Activated CD4-positive, alpha-beta T cell treated with anti-CD3 and anti-CD28 coated beads, Interleukin-2, Interleukin-4, amounts not matched to agents 100 ng/mL and 50 ng/mL, durations not matched to agents 16 hours and 8 hours (primary cell): ENCODE data around the gene CALN1.
"Not testable (repeated sequence)": the region's sequence is repeated elsewhere in the genome, so short reads cannot be mapped to it uniquely, and the experiment has no call there.

Experiments used
- DNase-seq: peaks from one replicate; pipeline ENCODE4 v3.0.0-alpha.2; 2020; ENCODE audit warnings: low spot score

CALN1 gene

GRCh38 chr7:72408966-72409637 is 3.0 kb downstream of the CALN1 start:
- no peak for DNase-seq

- DNase-seq = no peak
Observed at GRCh38 chr7:72406820-72407403, 5.2 kb downstream of the CALN1 start.

DNA sequence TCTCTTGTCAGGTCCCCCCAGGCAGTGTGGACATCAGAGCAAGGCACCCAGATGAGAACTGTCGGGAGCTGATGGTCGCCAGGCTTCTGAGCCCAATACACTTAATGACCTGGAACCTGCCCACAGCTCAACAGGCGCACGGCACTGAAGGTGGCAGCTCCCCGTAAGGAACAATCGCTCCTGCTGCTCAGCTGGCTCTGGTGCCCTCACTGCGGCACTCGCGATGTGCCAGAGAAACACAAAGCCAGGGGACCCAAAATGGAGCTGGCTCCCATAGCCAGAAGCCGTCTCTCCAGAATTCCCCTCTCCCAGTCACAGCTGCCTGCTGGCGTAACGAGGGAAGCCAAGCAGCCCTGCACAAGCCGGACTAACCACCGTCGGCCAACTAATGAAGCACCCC is 6.3 kb downstream of the CALN1 start:
- DNase-seq = no peak

- DNase-seq = peak; percentile 3
Observed at GRCh38 chr7:72405418-72405817, 6.7 kb downstream of the CALN1 start.

DNA sequence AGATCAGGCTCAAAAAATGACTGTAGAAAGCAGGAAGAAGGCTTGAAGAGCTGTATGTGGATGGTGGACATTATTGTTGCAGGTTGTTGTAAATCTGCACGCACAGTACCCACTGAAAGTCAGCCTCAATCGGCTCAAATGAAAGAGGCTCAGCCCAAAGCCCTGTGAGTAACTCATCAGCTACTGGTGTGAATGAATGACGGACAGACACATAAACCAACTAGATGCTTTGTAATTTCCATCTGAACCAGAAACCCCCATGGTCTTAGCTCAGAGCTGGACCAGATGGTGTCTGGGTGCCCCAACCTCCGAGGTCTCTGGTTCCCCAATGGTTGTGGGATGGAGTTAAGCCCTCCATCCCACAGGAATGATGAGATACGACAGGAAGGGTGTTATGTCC is 7.4 kb downstream of the CALN1 start:
- DNase-seq = no peak

- DNase-seq = peak; percentile 0
Observed at GRCh38 chr7:72403458-72404076, 8.6 kb downstream of the CALN1 start.

GRCh38 chr7:72394016-72394415 is 18.1 kb downstream of the CALN1 start:
- DNase-seq = no peak

DNA sequence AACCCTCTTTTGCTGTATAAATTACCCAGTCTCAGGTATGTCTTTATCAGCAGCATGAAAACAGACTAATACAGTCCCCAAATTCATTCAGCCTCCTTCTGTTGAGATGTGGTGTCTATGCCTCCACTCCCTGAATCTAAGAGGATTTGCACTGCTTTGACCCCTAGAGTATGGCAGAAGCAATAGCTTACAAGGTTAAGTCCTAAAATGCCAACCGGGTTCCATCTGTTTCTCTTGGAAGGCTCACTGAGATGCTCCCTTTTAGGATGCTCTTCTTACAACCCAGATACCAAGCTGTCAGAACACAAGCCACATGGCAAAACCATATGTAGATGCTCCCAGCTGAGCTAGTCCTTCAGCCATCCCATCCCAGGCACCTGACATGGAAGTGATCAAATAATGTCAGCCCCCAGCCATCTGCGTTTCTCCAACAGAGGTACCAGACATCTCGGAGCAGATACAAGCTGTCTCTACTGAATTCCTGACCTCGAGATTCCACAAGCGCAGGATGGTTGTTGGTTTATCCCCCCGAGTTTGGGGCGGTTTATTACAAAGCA is 20.2 kb downstream of the CALN1 start:
- DNase-seq = no peak

DNA sequence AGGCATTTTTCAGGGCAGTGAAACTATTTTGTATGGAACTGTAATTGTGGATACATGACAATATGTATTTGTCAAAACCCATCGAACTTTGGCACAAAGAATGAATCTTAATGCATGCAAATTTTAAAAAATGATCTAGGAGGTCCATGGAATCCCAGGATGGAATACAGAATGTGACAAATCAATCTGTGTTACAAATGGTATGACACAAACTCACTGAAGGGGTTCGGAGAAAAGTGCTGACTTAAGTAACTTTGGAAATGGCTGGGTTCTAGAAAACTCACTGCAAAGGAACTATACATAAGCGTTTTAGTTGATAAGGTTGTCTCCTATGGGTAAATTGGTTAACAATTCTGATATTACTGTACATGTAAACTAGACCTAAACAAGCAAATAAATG is 26.0 kb downstream of the CALN1 start:
- no peak for DNase-seq

- DNase-seq = no peak
Observed at GRCh38 chr7:72362246-72362645, 49.9 kb downstream of the CALN1 start.

DNA sequence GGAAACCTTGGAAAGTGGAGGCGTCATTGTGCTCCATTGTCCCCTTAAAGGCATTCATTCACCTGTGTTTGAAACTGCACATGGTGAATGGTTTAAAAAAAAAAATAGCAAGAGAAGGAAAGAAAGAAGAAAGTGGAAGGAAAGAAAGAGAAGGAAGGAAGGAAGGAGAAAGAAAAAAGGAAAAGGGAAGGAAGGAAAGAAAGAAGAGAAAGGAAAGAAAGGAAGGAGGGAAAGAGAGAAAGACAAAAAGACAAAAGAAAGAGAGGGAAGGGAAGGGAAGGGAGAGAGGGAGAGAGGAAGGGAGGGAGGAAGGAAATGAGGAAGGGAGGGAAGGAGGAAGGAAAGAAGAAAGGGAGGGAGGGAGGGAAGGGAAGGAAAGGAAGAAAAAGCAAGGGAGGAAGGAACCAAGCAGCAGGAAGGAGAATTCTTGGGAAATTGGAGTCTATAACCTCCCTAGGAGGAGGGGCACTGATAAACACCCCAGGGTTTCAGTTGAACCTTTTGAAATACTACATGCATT is 66.9 kb downstream of the CALN1 start:
- DNase-seq = no peak

GRCh38 chr7:72343991-72344390 is 68.1 kb downstream of the CALN1 start:
- no peak for DNase-seq

DNA sequence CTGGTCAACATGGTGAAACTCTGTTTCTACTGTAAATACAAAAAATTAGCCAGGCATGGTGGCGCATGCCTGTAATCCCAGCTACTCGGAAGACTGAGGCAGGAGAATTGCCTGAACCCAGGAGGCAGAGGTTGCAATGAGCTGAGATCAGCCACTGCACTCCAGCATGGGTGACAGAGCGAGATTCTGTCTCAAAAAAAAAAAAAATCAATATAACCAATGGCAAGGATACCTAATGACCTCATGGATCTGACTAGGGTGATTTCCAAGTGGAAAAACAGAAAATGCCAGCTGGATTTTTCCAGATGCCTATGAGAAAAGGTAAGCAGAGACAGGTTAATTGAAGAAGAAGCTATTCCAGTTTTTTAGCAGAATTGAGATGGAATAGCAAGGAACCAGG is 68.8 kb downstream of the CALN1 start:
- DNase-seq = not testable (repeated sequence)

- DNase-seq = no peak
Observed at GRCh38 chr7:72337390-72338167, 74.6 kb downstream of the CALN1 start.

DNA sequence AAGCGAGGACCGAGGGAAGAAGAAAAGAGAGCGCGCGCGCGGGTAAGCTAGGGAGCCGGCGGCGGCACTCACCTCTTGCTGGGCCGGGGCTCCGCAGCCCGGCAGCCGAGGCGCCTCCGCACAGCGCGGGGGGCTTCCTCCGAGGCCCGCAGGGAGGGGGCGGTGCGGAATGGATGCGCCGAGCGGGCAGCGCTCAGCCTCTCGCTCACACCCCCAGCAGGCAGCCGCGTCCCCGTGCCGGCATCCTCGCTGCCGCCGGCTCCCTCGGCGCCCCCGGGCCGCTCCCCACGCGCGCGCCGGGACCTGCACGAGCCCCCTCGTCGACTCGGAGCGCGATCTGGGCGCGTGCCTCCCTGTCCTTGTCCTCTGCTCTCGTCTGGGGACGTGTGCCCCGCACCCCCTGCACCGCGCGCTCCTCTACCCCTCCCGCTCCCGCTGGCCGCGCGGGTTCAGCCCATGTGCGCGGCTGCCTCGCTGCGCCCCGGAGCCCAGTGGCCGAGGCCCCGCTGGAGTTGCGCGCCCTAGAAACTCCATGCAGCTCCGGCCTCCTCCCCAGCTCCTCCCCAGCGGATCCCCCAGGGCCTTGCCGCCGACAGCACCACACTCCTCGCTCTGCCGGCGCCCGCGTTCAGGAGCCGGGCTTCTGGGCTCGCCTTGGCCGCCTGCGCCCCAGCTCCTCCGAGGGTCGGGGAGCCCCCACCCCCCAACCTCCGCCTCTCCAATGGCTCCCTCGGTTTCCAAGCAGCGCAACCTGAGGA is 75.3 kb downstream of the CALN1 start:
- no peak for DNase-seq

- no peak for DNase-seq
Observed at GRCh38 chr7:72336382-72336631, 75.8 kb downstream of the CALN1 start.

DNA sequence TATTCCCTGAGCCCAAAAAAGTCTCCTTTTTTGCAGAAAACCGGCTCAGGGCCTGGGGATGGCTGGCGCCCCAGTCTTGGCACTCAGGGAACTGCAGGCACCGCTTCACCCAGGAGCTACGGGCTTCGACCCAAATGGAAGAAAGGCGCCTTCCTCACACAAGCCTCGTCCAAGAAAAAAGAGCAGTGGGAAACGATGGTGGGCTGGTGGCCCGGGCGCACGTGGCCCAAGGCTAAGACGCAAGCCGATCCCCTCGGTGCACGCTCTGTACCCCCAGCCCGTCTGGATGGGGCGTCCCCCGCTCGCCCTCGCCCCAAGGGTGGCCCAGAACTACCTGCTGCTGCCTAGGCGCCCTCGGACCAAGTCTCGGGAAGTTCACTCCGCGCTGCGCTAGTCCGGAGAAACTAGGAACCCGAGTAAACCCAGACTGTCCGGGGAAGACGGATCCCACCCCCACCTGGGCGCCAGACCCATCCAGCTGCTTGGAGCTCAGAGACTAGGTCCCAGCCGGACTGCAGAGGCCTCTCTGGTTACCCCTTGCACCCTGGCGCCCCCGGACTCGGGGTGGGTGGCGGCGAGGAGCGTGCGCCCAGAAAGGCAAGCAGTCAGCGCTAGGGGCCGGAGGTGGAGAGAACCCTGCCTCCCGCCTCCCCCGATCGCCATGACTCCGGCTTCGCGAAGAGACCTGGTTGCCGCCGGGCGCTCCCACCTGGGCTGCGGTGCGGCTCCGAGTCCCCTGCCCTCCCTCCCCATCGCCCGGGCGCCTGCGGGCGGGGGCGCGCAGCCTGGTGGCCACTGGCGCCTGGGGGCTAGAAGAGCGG is 76.4 kb downstream of the CALN1 start:
- DNase-seq = no peak

GRCh38 chr7:72334698-72335097 is 77.4 kb downstream of the CALN1 start:
- no peak for DNase-seq

GRCh38 chr7:72334066-72334465 is 78.1 kb downstream of the CALN1 start:
- no peak for DNase-seq

DNA sequence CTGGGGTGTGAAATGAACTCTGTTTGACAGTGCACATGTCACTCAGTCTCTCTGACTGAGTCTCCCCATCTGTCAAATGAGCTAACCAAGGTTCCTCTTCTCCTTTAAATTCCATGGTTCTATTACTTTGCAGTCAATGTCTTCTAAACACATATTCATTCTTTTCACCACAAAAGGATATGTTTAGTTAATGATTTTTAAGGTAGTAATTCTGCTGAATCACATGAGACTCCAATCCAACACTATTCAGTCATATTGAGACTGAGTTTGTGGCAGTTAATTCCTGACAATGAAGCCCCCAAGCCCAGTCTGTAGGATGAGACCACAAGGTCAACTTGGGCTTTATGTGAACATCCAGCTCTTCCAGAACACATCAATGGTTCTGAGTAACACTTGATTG is 85.3 kb downstream of the CALN1 start:
- DNase-seq = no peak

DNA sequence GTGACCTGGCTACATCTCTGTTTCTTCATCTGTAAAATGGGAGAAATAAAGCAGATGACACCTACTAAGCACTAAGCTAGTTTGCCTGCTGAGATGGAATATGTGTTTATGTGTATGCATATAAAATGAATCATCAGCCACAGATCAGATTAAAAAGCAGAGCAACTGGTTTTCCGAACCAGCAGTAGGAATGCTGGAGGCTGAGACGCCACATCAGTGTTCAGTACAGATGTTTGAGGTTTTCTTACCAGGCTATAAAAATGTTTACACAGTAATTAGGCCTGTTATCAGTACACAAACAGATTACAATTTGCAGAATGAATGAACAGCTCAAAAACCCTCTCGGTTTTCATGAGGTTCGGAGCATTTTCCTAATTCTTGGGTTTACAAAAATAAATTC is 85.8 kb downstream of the CALN1 start:
- DNase-seq = no peak
